IMR-90 (cell line): ENCODE results near the gene RPLP1.

ENCODE experiments used
- CHD1 ChIP-seq: IDR thresholded peaks from 2 replicates; pipeline ENCODE4 v1.6.1; 2012; ENCODE audit warnings: low read depth, low read length, improper control_type of control experiment
- CTCF ChIP-seq: conservative IDR thresholded peaks from 2 replicates; pipeline ENCODE4 v1.5.1; 2012; ENCODE audit warnings: mild to moderate bottlenecking, low read depth, low read length, improper control_type of control experiment
- MAFK ChIP-seq: IDR thresholded peaks from 2 replicates; pipeline ENCODE4 v1.6.1; 2012; ENCODE audit warnings: low read depth, low read length, improper control_type of control experiment
- MXI1 ChIP-seq: IDR thresholded peaks from 2 replicates; pipeline ENCODE4 v1.6.1; 2012; ENCODE audit warnings: low read depth, mild to moderate bottlenecking, low read length, moderate library complexity, borderline replicate concordance
- NFE2L2 ChIP-seq: fragments of 150-350 bp; IDR thresholded peaks from 2 replicates; pipeline ENCODE4 v1.6.1; 2016; ENCODE audit warnings: low read depth, mild to moderate bottlenecking, low read length
- RCOR1 ChIP-seq: IDR thresholded peaks from 2 replicates; pipeline ENCODE4 v1.6.1; 2012; ENCODE audit warnings: mild to moderate bottlenecking, low read length, improper control_type of control experiment; ENCODE audit not compliant: insufficient replicate concordance

DNA sequence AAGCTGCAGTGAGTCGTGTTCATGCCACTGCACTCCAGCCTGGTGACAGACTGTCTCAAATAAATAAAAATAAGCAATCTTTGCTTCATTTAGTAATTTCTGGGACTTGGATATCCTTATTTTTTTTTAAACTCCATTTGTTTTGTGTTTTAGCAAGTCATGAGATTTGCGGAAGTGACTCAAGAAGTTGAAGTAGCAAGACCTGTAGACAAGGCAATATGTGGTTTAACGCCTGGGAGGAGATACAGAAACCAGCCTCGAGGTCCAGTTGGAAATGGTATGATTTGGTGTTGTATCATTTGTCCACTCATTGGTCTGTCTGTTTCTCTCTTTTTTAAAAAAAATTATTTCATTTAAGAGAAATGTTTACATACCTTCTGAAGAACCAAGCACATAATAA, 16.6 kb upstream of the RPLP1 start:
- TF ChIP-seq NFE2L2 (no peak), CTCF (no peak), MAFK (no peak), CHD1 (no peak), MXI1 (no peak), RCOR1 (no peak)
